Uterus (tissue), 4 donors: Measurements from ENCODE around the gene IL26. TPM values are rescaled to one million over a fixed set of nuclear protein-coding genes. Genes with fewer than 3 reads are reported as not detected.

Experiments used
- DNase-seq, 2 donors: peaks; one replicate each; pipeline ENCODE4 v3.0.0-alpha.2; 2019 to 2020
- H3K27ac ChIP-seq, 2 donors: fragments of 200-600 bp; sonication (generic); 1 replicate in 1 of 2; 2 replicates in 1 of 2; pipeline ENCODE4 v1.5.1; 2016 to 2018
- H3K27me3 ChIP-seq, 2 donors: fragments of 200-600 bp; sonication (generic); one replicate each; pipeline ENCODE4 v1.5.1; 2018 to 2019; ENCODE audit warnings: control low read depth in 1 of 2
- H3K36me3 ChIP-seq, 2 donors: fragments of 200-600 bp; sonication (generic); one replicate each; pipeline ENCODE4 v1.5.1; 2019; ENCODE audit warnings: control low read depth in 1 of 2
- H3K4me1 ChIP-seq, 2 donors: fragments of 200-600 bp; sonication (generic); one replicate each; pipeline ENCODE4 v1.5.1; 2018 to 2019; ENCODE audit warnings: control low read depth in 1 of 2
- H3K4me3 ChIP-seq, 2 donors: fragments of 200-600 bp; sonication (generic); 1 replicate in 1 of 2; 2 replicates in 1 of 2; pipeline ENCODE4 v1.5.1; 2018 to 2019; ENCODE audit warnings: mild to moderate bottlenecking in 1 of 2
- H3K9me3 ChIP-seq, 2 donors: fragments of 200-600 bp; sonication (generic); one replicate each; pipeline ENCODE4 v1.5.1; 2019; ENCODE audit warnings: control low read depth in 1 of 2
- POLR2A ChIP-seq, 2 donors: fragments of 450-650 bp; IDR thresholded peaks; one replicate each; pipeline ENCODE4 v1.6.1; 2016; ENCODE audit warnings: antibody characterized with exemption in 2 of 2, mild to moderate bottlenecking in 1 of 2, moderate library complexity in 1 of 2
- intact Hi-C: fragments of 100-400 bp; cut with DNase I; formaldehyde crosslinking; loops from one replicate; pipeline ENCODE4 v1.15.1; 2023; ENCODE audit warnings: low total_unique reads
- total RNA-seq, 4 donors: library from RNA; depleted of rRNA in 3 of 4; stranded (reverse); fragments of >200 nt in 3 of 4; gene quantifications; one replicate each; pipeline versions ENCODE4 v1.1.0 to v1.2.4, GENCODE V29; 2014 to 2023
- TF ChIP-seq, protein P1 (sequence below), 4 experiments: fragments of 200-600 bp in 2 of 4; fragments of 450-650 bp in 2 of 4; sonication (generic) in 2 of 4; IDR thresholded peaks; one replicate each; pipeline ENCODE4 v1.5.1; 2016 to 2019; ENCODE audit warnings: antibody characterized with exemption in 4 of 4, mild to moderate bottlenecking in 2 of 4, moderate library complexity in 1 of 4
- donor health status: DM: yes; HTN: yes; CAD: no.

IL26 gene
- total RNA-seq, 4 donors from 2014 or later: not detected

DNA sequence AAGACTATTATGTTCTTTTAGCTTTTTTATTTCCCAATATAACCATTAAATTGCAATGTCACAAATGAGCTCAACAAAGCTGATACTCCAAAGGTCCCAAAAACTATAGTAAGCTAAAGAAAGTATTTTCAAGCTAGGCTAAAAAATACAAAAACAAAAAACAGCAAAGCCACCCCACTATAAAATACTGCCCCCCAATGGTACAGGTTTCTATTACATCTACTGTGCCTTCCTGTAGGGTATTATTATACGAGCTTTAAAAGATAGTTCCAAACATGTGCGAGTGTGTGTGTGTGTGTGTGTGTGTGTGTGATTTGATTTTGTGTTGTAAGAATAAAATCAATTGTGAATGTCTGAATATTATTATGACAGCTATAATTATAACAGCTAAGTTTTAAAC lies 67.2 kb downstream of the IL26 start:
- Histone ChIP-seq H3K4me1 (no peaks in the 10 kb centered on the region), H3K27ac (no peak overlapping the region), H3K4me3 (no peak overlapping the region), H3K36me3 (no peaks in the 10 kb centered on the region), H3K27me3 (no peaks in the 10 kb centered on the region), H3K9me3 (no peaks in the 10 kb centered on the region)
- intact Hi-C loops: no loop called here
- TF ChIP-seq POLR2A (IDR thresholded peaks at IDR 0.05): no peak
- TF ChIP-seq, protein P1, sequence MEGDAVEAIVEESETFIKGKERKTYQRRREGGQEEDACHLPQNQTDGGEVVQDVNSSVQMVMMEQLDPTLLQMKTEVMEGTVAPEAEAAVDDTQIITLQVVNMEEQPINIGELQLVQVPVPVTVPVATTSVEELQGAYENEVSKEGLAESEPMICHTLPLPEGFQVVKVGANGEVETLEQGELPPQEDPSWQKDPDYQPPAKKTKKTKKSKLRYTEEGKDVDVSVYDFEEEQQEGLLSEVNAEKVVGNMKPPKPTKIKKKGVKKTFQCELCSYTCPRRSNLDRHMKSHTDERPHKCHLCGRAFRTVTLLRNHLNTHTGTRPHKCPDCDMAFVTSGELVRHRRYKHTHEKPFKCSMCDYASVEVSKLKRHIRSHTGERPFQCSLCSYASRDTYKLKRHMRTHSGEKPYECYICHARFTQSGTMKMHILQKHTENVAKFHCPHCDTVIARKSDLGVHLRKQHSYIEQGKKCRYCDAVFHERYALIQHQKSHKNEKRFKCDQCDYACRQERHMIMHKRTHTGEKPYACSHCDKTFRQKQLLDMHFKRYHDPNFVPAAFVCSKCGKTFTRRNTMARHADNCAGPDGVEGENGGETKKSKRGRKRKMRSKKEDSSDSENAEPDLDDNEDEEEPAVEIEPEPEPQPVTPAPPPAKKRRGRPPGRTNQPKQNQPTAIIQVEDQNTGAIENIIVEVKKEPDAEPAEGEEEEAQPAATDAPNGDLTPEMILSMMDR (IDR thresholded peaks at IDR 0.05): no peak
- no peak for DNase-seq

DNA sequence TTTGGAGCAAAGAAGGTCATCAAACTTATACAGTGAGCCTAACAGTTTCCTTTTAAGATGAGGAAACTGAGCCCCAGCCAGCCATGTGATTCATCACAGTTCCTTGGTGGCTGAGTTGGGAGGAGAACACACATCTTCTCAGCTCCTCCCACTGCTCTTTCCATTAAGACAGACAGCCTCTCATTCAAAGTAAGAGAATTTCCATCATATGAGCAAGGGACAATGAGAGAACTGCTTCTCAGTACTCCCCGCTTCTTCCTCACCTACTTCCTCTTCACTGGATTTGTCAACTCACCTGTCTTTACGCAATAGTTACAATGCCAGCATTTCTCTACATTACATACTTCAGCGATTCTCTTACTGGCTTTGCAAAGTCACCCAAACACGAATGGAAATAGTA lies 68.2 kb downstream of the IL26 start:
- H3K27me3 ChIP-seq: no peaks in the 10 kb centered on the region
- H3K4me3 ChIP-seq: no peak overlapping the region
- H3K36me3 ChIP-seq: no peaks in the 10 kb centered on the region
- TF ChIP-seq POLR2A (IDR thresholded peaks at IDR 0.05): no peak
- TF ChIP-seq, protein P1 (IDR thresholded peaks at IDR 0.05): no peak
- H3K4me1 ChIP-seq: no peaks in the 10 kb centered on the region
- H3K27ac ChIP-seq: no peak overlapping the region
- intact Hi-C loops: no loop called here
- no peak for DNase-seq
- H3K9me3 ChIP-seq: no peaks in the 10 kb centered on the region

- no peak for DNase-seq
- H3K27me3 ChIP-seq: no peaks in the 10 kb centered on the region
- H3K36me3 ChIP-seq: no peaks in the 10 kb centered on the region
- intact Hi-C loops: no loop called here
- TF ChIP-seq, protein P1 (IDR thresholded peaks at IDR 0.05): no peak
- no peak for TF ChIP-seq POLR2A (IDR thresholded peaks at IDR 0.05)
- H3K4me3 ChIP-seq: no peak overlapping the region
- H3K27ac ChIP-seq: no peak overlapping the region
- no peaks in the 10 kb centered on the region for H3K4me1 ChIP-seq
- H3K9me3 ChIP-seq: no peaks in the 10 kb centered on the region
These were observed 69.0 kb downstream of the IL26 start for GRCh38 chr12:68156636-68157035.

- TF ChIP-seq POLR2A (IDR thresholded peaks at IDR 0.05): no peak
- TF ChIP-seq, protein P1 (IDR thresholded peaks at IDR 0.05): no peak
- DNase-seq: no peak
These were observed 70.8 kb downstream of the IL26 start for GRCh38 chr12:68154779-68155178.

More at GRCh38 chr12:68154779-68155178, 70.8 kb downstream of the IL26 start:
- H3K4me3 ChIP-seq: no peak overlapping the region
- no peaks in the 10 kb centered on the region for H3K36me3 ChIP-seq
- H3K9me3 ChIP-seq: no peaks in the 10 kb centered on the region
- H3K27me3 ChIP-seq: no peaks in the 10 kb centered on the region
- intact Hi-C loops: no loop called here
- no peaks in the 10 kb centered on the region for H3K4me1 ChIP-seq
- H3K27ac ChIP-seq: no peak overlapping the region

Other genes with a start within 250 kb of the IL26 start
- gene IFNG-AS1, start 236.4 kb downstream of the IL26 start, total RNA-seq: not detected
- gene IFNG, start 66.1 kb downstream of the IL26 start, total RNA-seq: not detected
- not detected for gene IL22, start 27.8 kb upstream of the IL26 start, total RNA-seq
- 10 to 100 TPM; 16.1 to 67.5 (median 31.5) TPM for gene MDM1, start 106.6 kb upstream of the IL26 start, total RNA-seq